GM12878 (cell line): Measurements from ENCODE around the gene ADGRF1. TPM values are rescaled to one million over a fixed set of nuclear protein-coding genes. Genes with fewer than 3 reads are reported as not detected.
"Not testable (repeated sequence)": the region's sequence is repeated elsewhere in the genome, so short reads cannot be mapped to it uniquely, and the experiment has no call there.

Experiments used
- ATAC-seq: fragments of 200-7000 bp; cut with Tn5 transposase; 3 replicates; pipeline ENCODE4 v1.9.1; 2020; ENCODE audit warnings: mild to moderate bottlenecking, moderate library complexity
- BruUV-seq: library from RNA; stranded (reverse); fragments of 400-500 nt; replicated peaks from 2 replicates; lab custom pipeline; 2021; lab: Mats Ljungman, UMichigan
- CTCF ChIA-PET: fragments of 300-600 bp; sonication (Branson Sonifier 250); formaldehyde crosslinking; extraction: SDS; loops from one replicate; lab custom pipeline; 2021; ENCODE audit warnings: inconsistent platforms; lab: Yijun Ruan, JAX
- POLR2A ChIA-PET: fragments of 350-600 bp; formaldehyde crosslinking; extraction: SDS; loops from one replicate; lab custom pipeline; 2021; ENCODE audit warnings: inconsistent platforms; lab: Charles Lee
- RAD21 ChIA-PET: fragments of 300-600 bp; sonication (Branson Sonifier 250); formaldehyde crosslinking; loops from one replicate; lab custom pipeline; 2023; ENCODE audit warnings: antibody characterized with exemption; ENCODE audit not compliant: unreplicated experiment; lab: Charles Lee
- SMC1A ChIA-PET: fragments of 300-600 bp; sonication (Branson Sonifier 250); formaldehyde crosslinking; loops from one replicate; lab custom pipeline; 2023; ENCODE audit not compliant: unreplicated experiment, uncharacterized antibody; lab: Charles Lee
- DNase-seq: peaks from one replicate; pipeline ENCODE4 v3.0.0-alpha.2; 2011; ENCODE audit warnings: low read depth, low spot score
- FAIRE-seq: peaks from 3 replicates; lab custom pipeline; 2011; peaks lifted over from hg19 to GRCh38; lab: Jason Lieb, UNC
- H2AFZ ChIP-seq: 2 replicates; pipeline ENCODE4 v1.6.0; 2011; ENCODE audit warnings: low read depth, low read length, control low read depth; ENCODE audit not compliant: control insufficient read depth
- H3K27ac ChIP-seq: 2 replicates; pipeline ENCODE4 v1.5.1; 2011; ENCODE audit warnings: control low read depth; ENCODE audit not compliant: control insufficient read depth, insufficient read depth
- H3K27me3 ChIP-seq, 2 experiments: replicated peaks in 1 of 2; 2 replicates each; pipeline versions ENCODE4 v1.6.0 to v1.6.1; 2011; ENCODE audit warnings: low read length in 1 of 2; ENCODE audit not compliant: control insufficient read depth in 2 of 2, insufficient read depth in 2 of 2
- H3K36me3 ChIP-seq, 2 experiments: 2 replicates each; pipeline ENCODE4 v1.5.1; 2011; ENCODE audit warnings: low read length in 1 of 2; ENCODE audit not compliant: control insufficient read depth in 2 of 2, insufficient read depth in 2 of 2
- H3K4me1 ChIP-seq: 2 replicates; pipeline ENCODE4 v1.6.1; 2011; ENCODE audit warnings: mild to moderate bottlenecking, low read length, moderate library complexity, mixed read lengths; ENCODE audit not compliant: control insufficient read depth, insufficient read depth
- H3K4me2 ChIP-seq: 2 replicates; pipeline ENCODE4 v1.6.0; 2011; ENCODE audit warnings: control low read depth; ENCODE audit not compliant: control insufficient read depth, insufficient read depth
- H3K4me3 ChIP-seq: fragments of 200-600 bp; sonication (generic); 2 replicates; pipeline ENCODE4 v1.5.1; 2016
- H3K79me2 ChIP-seq: 2 replicates; pipeline ENCODE4 v1.6.0; 2011; ENCODE audit warnings: low read length; ENCODE audit not compliant: control insufficient read depth, insufficient read depth
- H3K9ac ChIP-seq: 2 replicates; pipeline ENCODE4 v1.8.0; 2011; ENCODE audit warnings: low read length, control low read depth, mixed read lengths; ENCODE audit not compliant: control insufficient read depth, insufficient read depth
- H3K9me3 ChIP-seq: replicated peaks from 3 replicates; pipeline ENCODE4 v1.5.1; 2011; ENCODE audit warnings: mild to moderate bottlenecking, low read length; ENCODE audit not compliant: control insufficient read depth, insufficient read depth
- H4K20me1 ChIP-seq: 2 replicates; pipeline ENCODE4 v1.6.0; 2011; ENCODE audit not compliant: control insufficient read depth, insufficient read depth
- CTCF ChIP-seq, 3 experiments: IDR thresholded peaks in 2 of 3; conservative IDR thresholded peaks in 1 of 3; 2 replicates each; pipeline ENCODE4 v1.5.1; 2011; ENCODE audit warnings: low read depth in 3 of 3, low read length in 3 of 3, mild to moderate bottlenecking in 3 of 3, control low read depth in 2 of 3, moderate library complexity in 2 of 3, inconsistent platforms in 1 of 3, mixed read lengths in 1 of 3; ENCODE audit not compliant: control insufficient read depth in 2 of 3, insufficient read depth in 1 of 3; ENCODE audit errors: extremely low read depth in 1 of 3
- RAD21 ChIP-seq: IDR thresholded peaks from 2 replicates; pipeline ENCODE4 v1.6.1; 2011; ENCODE audit warnings: mild to moderate bottlenecking, low read depth, low read length, moderate library complexity; ENCODE audit not compliant: insufficient read depth
- WGBS: methylation state at CpG from one replicate; pipeline ENCODE4 v1.1.6; 2016; ENCODE audit warnings: low lambda C conversion rate; ENCODE audit not compliant: insufficient replicate concordance, insufficient coverage; ENCODE audit errors: missing lambda C conversion rate; 5-methylcytosine and 5-hydroxymethylcytosine counted together
- in situ Hi-C: fragments of 300-500 bp; cut with MboI; formaldehyde crosslinking; loops from 9 replicates; pipeline ENCODE4 v1.14.3; 2018; ENCODE audit warnings: mixed read lengths
- intact Hi-C: fragments of 100-400 bp; cut with micrococcal nuclease; formaldehyde crosslinking; loops from one replicate; pipeline ENCODE4 v1.14.2; 2022; ENCODE audit not compliant: unreplicated experiment
- polyA plus RNA-seq, 11 experiments: library from polyadenylated mRNA; depleted of rRNA in 4 of 11; unstranded in 6 of 11; stranded (reverse) in 5 of 11; fragments of >200 nt; fragmentation: Nextera tagmentation in 4 of 11; fragmentation: Illumina TruSeq in 1 of 11; extraction: Ambion mirVana in 4 of 11; extraction: Trizol in 1 of 11; gene quantifications; 1 replicate in 1 of 11; 2 replicates in 10 of 11; pipeline versions ENCODE4 v1.2.1 to v1.2.3, GENCODE V29; 2011 to 2016; ENCODE audit warnings: inconsistent platforms in 2 of 11, missing spikeins in 2 of 11, low read depth in 1 of 11
- total RNA-seq, 4 experiments: library from RNA; depleted of rRNA in 3 of 4; stranded (reverse); fragments of >200 nt in 3 of 4; fragmentation: Illumina TruSeq in 1 of 4; extraction: Trizol in 1 of 4; gene quantifications; 2 replicates each; pipeline versions ENCODE4 v1.2.1 to v1.2.3, GENCODE V29; 2013 to 2021

ADGRF1 gene
- total and polyA plus RNA-seq, 10 of the 15 experiments (the other 5 are each of a cell fraction or from before 2014, with no cell fraction given), result 0.05 TPM; not detected in 9

GRCh38 chr6:46992391-46992790 is 49.7 kb downstream of the ADGRF1 start:
- H3K27me3 ChIP-seq, DNase-seq, POLR2A ChIA-PET, H2AFZ ChIP-seq, RAD21 ChIA-PET, H3K27ac ChIP-seq, H3K4me2 ChIP-seq, CTCF ChIA-PET, in situ Hi-C loops, H3K4me1 ChIP-seq, H3K36me3 ChIP-seq, H4K20me1 ChIP-seq, H3K9ac ChIP-seq, ATAC-seq, SMC1A ChIA-PET, H3K4me3 ChIP-seq, FAIRE-seq, BruUV-seq, H3K9me3 ChIP-seq, H3K79me2 ChIP-seq: not testable (repeated sequence)
- intact Hi-C loops, result loop anchor here (10.0 kb wide), 1 partner anchor 568 kb away; no protein-coding TSS in a partner anchor
- 33% methylated on average over 2 of the region's 2 CpGs for WGBS

DNA sequence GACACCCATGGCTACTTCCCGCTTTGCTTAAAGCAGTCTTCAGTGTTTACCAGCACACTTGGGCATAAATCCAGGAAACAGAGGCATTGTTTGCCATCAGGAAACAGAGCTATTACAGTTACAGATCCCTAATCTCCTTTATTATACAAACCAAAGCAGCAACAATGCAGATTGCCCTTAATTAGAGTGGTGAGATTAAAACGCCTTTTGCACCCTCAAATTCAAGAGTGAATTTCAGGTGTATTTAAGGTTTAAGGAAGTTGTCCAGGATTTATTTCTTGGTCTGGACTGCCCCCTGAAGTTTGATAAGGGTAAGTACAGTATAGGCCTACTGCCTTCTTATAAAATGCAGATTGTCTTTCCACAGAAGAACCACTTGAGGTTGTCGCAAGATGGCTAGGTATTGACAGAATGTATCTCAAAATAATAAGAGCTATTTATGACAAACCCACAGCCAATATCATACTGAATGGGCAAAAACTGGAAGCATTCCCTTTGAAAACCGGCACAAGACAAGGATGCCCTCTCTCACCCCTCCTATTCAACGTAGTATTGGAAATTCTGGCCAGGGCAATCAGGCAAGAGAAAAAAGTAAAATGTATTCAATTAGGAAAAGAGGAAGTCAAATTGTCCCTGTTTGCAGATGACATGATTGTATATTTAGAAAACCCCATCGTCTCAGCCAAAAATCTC is 51.2 kb downstream of the ADGRF1 start:
- RAD21 ChIA-PET, H3K9ac ChIP-seq, H3K79me2 ChIP-seq, H3K4me3 ChIP-seq, H3K4me1 ChIP-seq, in situ Hi-C loops, H4K20me1 ChIP-seq, H3K4me2 ChIP-seq, BruUV-seq, H3K27me3 ChIP-seq, DNase-seq, H3K27ac ChIP-seq, H3K36me3 ChIP-seq, H2AFZ ChIP-seq, H3K9me3 ChIP-seq, POLR2A ChIA-PET, FAIRE-seq, SMC1A ChIA-PET: not testable (repeated sequence)
- CTCF ChIA-PET, result interaction anchor here (0.7 to 0.9 kb wide), 2 partner anchors 572 to 574 kb away, joined by 3 read pairs; no protein-coding TSS in a partner anchor
- intact Hi-C loops, result loop anchor here (1.0 to 10.0 kb wide), 2 partner anchors 143 to 566 kb away; no protein-coding TSS in a partner anchor
- ATAC-seq, result 0 out of 3 replicates have a peak, but pooled peaks have one; percentile 34
- TF ChIP-seq CTCF (IDR thresholded peaks at IDR 0.05 in 2 of 3, conservative IDR thresholded peaks at IDR 0.05 in 1 of 3; ENCODE audit: control insufficient read depth in 2 of 3, extremely low read depth in 1 of 3, insufficient read depth in 1 of 3, low read depth in 3 of 3, low read length in 3 of 3) (peak; percentile 25 to 37 (median 28); a peak in 4 of 6 replicates), RAD21 (peak; percentile 51)
- 23% methylated on average over 6 of the region's 6 CpGs for WGBS
